NCI-H345 (cell line): ENCODE results near the gene TMCO4.
A peak's percentile ranks its signal among the peaks of the same experiment; 100 is the strongest.

Experiments
- DNase-seq: peaks from one replicate; lab custom pipeline; 2025; lab: John Stamatoyannopoulos, UW

TMCO4 gene

DNA sequence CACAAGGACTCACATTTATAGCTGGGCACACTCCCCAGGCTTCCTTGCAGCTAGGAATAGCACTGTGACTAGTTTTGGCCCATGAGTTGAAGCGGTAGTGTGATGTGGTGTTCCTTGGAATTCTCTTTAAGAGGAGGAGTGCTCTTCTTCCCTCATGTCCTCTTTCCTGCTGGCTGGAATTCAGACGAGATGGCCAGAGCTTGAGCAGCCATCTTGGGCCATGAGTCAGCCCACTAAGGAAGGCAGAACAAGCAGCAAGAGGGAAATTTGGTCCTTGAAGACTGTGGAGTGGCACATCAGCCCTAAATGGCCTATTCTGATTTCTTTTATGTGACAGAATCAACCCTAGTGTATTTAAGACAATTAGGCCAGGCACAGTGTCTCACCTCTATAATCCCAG lies 115.0 kb downstream of the TMCO4 start:
- no peak for DNase-seq

DNA sequence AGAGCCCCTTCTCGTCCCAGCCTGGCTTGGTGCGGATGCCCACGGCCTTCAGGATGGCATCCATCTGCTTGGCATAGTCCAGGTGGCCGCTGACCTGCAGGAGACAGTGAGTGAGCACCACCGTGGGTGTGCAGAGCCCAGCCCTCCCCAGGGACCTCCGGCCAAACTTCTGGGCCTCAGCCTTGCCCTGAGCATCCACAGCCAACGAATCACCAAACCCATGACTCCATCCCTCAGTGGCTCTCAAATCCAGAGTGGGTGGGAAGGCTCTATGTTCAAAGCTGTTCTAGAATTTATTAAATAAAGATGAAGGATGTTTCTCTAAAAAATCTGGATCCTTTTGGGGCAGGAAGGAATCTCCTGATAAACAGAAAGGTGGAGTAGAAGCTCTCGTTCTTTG lies 116.4 kb downstream of the TMCO4 start:
- DNase-seq, result no peak

- no peak for DNase-seq
Observed at GRCh38 chr1:19682901-19683300, 116.8 kb downstream of the TMCO4 start.

GRCh38 chr1:19682257-19682656 lies 117.5 kb downstream of the TMCO4 start:
- no peak for DNase-seq

DNA sequence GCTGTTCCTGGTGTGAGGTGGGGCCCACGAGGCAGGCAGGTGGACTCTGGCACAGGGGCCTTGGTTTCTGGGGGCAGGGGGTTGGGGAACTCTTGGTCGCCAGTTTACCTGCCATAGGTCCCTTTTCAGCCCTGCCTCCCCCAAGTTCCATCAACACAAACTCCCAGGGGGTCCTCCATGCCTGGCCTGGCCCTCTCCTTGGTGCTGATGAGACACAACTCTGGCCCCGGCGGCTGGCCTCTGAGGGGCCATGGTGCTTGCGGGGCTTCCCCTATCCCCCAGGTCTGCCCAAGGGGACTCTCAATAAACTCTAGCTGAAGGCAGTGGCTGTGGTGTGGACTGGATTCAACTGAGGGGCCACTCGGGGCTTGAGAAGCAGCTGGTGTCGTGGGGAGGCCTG lies 119.1 kb downstream of the TMCO4 start:
- no peak for DNase-seq

DNA sequence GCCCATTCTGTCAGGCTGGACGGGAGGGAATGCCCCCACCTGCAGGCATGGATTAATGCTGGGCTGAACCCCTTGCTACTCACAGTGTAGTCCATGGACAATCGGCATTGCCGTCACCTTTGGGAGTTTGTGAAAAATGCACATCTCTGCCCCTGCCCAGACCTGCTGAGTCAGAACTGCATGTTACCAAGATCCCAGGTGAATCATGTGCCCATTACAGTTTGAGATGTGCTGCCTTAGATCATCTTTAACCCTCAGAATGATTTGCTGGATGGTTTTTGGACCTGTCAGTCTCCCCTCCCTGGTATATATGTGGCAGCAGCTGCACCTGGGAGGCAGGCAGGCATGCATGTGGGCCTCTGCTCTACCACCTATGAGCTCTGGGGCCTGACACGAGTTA lies 120.0 kb downstream of the TMCO4 start:
- DNase-seq, result no peak

GRCh38 chr1:19678931-19679453 lies 120.7 kb downstream of the TMCO4 start:
- DNase-seq, result no peak

DNA sequence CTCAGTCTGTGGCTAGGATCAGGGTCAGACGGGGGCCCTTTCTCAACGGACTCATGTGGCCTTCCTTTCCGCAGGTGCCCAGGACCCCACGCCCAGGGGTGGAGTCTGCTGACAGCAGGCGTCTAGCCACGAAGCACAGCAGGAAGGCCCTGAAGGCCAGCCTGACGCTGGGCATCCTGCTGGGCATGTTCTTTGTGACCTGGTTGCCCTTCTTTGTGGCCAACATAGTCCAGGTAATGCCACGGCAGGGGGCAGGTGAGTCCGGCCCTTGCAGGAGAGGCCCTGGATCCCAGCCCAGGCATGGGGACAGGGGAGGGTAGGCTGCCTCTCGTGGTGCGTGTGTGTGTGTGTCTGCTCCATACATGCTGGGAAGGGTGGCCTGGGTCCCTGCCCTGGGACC lies 121.2 kb downstream of the TMCO4 start:
- DNase-seq, result no peak

- DNase-seq, result no peak
Observed at GRCh38 chr1:19676438-19676922, 123.2 kb downstream of the TMCO4 start.

DNA sequence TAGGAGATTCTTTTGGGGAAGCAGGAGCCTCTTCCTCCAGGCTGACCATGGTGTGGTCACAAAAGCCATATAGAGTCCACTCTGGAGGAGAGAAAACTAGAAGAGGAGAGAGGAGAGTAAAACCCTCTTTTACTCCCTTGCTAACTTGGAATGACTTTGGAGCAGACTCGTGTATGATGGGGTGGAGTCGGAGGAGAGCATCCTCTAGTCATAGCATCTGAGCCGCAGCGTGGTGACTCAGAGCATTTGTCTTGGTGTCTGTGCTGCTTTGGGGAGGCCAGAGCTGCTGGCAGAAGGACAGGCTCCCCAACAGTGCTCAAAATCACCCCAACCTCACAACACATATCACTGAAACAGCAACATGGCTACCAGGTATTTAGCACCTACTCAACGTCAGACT lies 123.9 kb downstream of the TMCO4 start:
- no peak for DNase-seq

DNA sequence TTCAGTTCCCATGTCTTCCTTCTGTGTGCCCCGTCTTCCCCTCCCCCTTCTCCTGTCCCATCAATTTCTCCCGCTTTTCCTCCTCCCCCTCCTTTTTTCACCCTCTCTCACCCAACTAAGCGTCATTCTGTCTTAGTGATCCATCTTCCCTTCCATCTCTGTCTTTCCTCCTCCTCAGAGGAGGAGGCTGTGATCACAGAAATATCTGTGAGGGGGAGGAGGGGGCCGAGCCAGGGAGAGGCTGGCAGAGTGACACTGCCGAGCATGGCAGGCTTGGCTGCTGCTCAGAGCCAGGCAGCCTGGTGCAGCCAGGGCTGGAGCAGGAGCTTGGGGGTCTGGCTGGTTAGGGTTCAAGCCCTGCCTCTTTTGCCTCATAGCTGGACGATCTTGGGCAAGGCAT lies 127.5 kb downstream of the TMCO4 start:
- DNase-seq, result no peak

GRCh38 chr1:19670787-19671186 lies 128.9 kb downstream of the TMCO4 start:
- DNase-seq, result no peak

DNA sequence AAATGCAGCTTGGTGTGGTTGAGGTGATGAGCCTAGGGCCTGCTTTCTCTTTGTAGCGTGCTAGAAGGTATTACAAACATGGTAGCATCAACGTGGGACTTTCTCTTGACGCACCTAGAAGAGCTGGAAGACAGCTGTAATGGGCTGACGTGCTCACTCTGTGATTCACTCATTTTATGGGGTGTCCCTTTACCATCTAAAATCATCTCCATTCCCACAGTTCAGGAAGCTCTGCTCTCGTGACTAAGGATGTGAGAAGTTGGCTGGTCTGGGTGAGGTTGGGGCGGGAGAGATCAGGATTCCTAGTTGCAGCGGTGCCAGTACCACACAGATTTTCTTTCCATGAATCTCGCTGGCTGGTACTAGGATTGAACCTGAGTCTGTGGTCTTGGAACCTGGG lies 130.8 kb downstream of the TMCO4 start:
- DNase-seq, result no peak

- DNase-seq, result no peak
Observed at GRCh38 chr1:19665496-19666465, 133.9 kb downstream of the TMCO4 start.

GRCh38 chr1:19665186-19665495 lies 134.6 kb downstream of the TMCO4 start:
- DNase-seq, result no peak

DNA sequence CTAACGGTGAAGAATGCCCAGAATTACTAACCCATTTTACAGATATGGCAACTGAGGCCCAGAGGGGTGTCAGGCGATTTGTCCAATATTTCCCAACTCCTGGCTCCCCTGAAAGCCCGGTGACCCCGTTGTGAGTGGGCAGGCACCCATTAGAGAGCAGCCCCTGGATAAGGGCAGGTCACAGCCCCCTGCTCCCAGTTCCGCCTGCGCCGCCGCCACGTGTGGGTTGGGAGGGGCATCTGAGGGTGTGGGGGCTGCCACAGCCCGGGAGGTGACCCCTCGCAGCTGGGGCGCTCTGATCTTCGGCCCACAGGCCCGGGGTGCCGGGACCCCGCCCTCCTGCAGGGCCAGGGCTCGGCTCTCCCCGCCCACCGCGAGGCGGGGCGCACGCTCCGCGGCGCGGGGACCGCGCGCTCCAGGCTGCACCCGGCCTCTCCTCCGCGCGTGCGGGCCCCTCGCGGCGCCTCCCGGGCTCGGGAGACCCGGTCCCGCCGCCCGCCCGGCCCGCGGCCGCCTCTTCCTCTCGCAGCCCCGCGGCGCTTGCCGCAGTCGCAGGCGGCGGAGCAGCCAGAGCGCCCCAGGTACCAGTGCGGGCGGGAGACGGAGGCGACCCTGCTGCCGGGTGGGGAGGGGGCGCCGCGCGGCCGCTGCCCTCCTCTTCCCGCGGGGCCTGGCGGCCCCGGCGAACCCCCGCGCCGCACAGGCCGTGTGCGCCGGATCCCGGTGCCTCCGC lies 135.1 kb downstream of the TMCO4 start, which contains the start of gene HTR6:
Gene HTR6, plus strand, starts transcription at position 423 of the 733 bp plus-strand sequence. CDS start 879 bp downstream, outside the sequence.
- DNase-seq, result peak; percentile 34

GRCh38 chr1:19662313-19662712 lies 137.4 kb downstream of the TMCO4 start:
- no peak for DNase-seq

DNA sequence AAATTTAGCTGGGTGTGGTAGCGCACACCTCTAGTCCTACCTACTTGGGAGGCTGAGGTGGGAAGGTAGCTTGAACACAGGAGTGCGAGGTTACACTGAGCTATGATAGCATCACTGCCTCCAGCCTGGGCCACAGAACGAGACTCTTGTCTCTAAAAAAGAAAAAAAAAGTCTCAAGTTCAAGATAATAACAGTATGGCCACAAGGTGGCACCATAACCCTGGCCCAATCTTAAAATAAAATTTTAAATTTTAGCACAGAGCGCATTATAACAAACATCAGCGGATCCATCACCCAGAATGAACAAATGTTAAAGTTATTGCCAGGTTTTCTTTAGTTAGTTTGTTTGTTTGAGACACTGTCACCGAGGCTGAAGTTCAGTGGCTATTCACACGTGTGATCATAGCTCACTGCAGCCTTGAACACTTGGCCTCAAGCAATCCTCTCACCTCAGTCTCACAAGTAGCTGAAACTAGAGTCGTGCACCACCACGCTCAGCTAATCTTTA lies 137.9 kb downstream of the TMCO4 start:
- peak; percentile 27 for DNase-seq

DNA sequence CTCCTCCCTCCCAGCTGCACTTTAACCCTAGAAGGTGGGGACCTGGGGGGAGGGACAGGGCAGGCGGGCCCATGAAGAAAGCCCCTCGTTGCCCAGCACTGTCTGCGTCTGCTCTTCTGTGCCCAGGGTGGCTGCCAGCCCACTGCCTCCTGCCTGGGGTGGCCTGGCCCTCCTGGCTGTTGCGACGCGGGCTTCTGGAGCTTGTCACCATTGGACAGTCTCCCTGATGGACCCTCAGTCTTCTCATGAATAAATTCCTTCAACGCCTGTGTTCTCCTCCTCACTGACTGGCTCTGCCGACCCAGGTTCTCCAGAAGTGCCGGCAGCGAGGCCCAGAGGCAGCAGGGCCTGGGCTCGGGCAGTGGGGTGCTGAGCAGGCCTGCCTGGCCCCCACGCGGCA lies 141.5 kb downstream of the TMCO4 start:
- no peak for DNase-seq

DNA sequence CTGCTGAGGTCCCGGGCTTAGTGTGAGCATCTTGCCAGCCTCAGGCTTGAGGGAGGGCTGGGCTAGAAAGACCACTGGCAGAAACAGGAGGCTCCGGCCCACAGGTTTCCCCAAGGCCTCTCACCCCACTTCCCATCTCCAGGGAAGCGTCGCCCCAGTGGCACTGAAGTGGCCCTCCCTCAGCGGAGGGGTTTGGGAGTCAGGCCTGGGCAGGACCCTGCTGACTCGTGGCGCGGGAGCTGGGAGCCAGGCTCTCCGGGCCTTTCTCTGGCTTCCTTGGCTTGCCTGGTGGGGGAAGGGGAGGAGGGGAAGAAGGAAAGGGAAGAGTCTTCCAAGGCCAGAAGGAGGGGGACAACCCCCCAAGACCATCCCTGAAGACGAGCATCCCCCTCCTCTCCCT lies 142.2 kb downstream of the TMCO4 start:
- no peak for DNase-seq

DNA sequence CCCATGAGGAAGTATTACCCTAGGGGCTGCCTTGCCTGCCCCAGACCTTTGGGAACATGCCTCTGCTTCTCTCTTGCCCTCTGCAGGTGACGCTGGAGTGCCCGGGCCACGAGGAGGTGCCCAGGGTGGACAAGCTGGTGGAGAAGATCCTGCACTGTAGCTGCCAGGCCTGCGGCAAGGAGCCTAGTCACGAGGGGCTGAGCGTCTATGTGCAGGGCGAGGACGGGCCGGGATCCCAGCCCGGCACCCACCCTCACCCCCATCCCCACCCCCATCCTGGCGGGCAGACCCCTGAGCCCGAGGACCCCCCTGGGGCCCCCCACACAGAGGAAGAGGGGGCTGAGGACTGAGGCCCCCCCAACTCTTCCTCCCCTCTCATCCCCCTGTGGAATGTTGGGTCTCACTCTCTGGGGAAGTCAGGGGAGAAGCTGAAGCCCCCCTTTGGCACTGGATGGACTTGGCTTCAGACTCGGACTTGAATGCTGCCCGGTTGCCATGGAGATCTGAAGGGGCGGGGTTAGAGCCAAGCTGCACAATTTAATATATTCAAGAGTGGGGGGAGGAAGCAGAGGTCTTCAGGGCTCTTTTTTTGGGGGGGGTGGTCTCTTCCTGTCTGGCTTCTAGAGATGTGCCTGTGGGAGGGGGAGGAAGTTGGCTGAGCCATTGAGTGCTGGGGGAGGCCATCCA lies 142.8 kb downstream of the TMCO4 start:
- no peak for DNase-seq
